Measurements from ENCODE around the gene PTPRG. TPM values are rescaled to one million over a fixed set of nuclear protein-coding genes. Genes with fewer than 3 reads are reported as not detected.

PTPRG gene
- total RNA-seq, 2 experiments from 2014 or later: 0.24 to 0.37 TPM

- peaks cover 46% of the 10 kb centered on the region for H3K27me3 Mint-ChIP-seq (ENCODE audit: low read depth)
- peaks cover 11% of the 10 kb centered on the region for H3K36me3 Mint-ChIP-seq (ENCODE audit: low read depth)
- H3K4me1 Mint-ChIP-seq (ENCODE audit: low read depth): peaks cover 14% of the 10 kb centered on the region
- DNase-seq: no peak
- CTCF ChIA-PET: no interaction called here
- H3K27ac Mint-ChIP-seq: peak overlapping the region; percentile 92
- H3K9me3 Mint-ChIP-seq: peaks cover 12% of the 10 kb centered on the region
- peak overlapping the region; percentile 79 for H3K4me3 Mint-ChIP-seq
- intact Hi-C loops (cut with micrococcal nuclease): no loop called here
These were observed 757.0 kb downstream of the PTPRG start for GRCh38 chr3:62318365-62318751.

- H3K9me3 Mint-ChIP-seq: peaks cover 12% of the 10 kb centered on the region
- intact Hi-C loops (cut with micrococcal nuclease): no loop called here
- H3K27me3 Mint-ChIP-seq (ENCODE audit: low read depth): peaks cover 42% of the 10 kb centered on the region
- CTCF ChIA-PET: no interaction called here
- DNase-seq: peak; percentile 72
- peaks cover 14% of the 10 kb centered on the region for H3K4me1 Mint-ChIP-seq (ENCODE audit: low read depth)
- peak overlapping the region; percentile 92 for H3K27ac Mint-ChIP-seq
- H3K36me3 Mint-ChIP-seq (ENCODE audit: low read depth): peaks cover 11% of the 10 kb centered on the region
- peak overlapping the region; percentile 79 for H3K4me3 Mint-ChIP-seq
These were observed 757.6 kb downstream of the PTPRG start for GRCh38 chr3:62318752-62319569.

GRCh38 chr3:62319570-62320243, 758.3 kb downstream of the PTPRG start:
- peak overlapping the region; percentile 79 for H3K4me3 Mint-ChIP-seq
- peaks cover 14% of the 10 kb centered on the region for H3K4me1 Mint-ChIP-seq (ENCODE audit: low read depth)
- intact Hi-C loops (cut with micrococcal nuclease): no loop called here
- DNase-seq: no peak
- peaks cover 40% of the 10 kb centered on the region for H3K27me3 Mint-ChIP-seq (ENCODE audit: low read depth)
- peaks cover 11% of the 10 kb centered on the region for H3K36me3 Mint-ChIP-seq (ENCODE audit: low read depth)
- peaks cover 12% of the 10 kb centered on the region for H3K9me3 Mint-ChIP-seq
- CTCF ChIA-PET: no interaction called here
- no peak overlapping the region for H3K27ac Mint-ChIP-seq

- no peak for DNase-seq
- Mint-ChIP-seq H3K27me3 (ENCODE audit: low read depth) (peaks cover 16% of the 10 kb centered on the region), H3K4me3 (no peak overlapping the region), H3K4me1 (ENCODE audit: low read depth) (peaks cover 11% of the 10 kb centered on the region), H3K9me3 (peaks cover 9% of the 10 kb centered on the region), H3K36me3 (ENCODE audit: low read depth) (peaks cover 9% of the 10 kb centered on the region), H3K27ac (no peak overlapping the region)
- intact Hi-C loops (cut with micrococcal nuclease): no loop called here
- CTCF ChIA-PET: interaction anchor here (1.6 kb wide), 1 partner anchor 9 kb away, joined by 7 read pairs; no protein-coding TSS in a partner anchor
These were observed 761.9 kb downstream of the PTPRG start for GRCh38 chr3:62323241-62323640.

- Mint-ChIP-seq H3K27me3 (ENCODE audit: low read depth) (no peaks in the 10 kb centered on the region), H3K27ac (no peak overlapping the region), H3K36me3 (ENCODE audit: low read depth) (no peaks in the 10 kb centered on the region), H3K4me1 (ENCODE audit: low read depth) (no peaks in the 10 kb centered on the region), H3K9me3 (no peaks in the 10 kb centered on the region), H3K4me3 (no peak overlapping the region)
- no peak for DNase-seq
- CTCF ChIA-PET: interaction anchor here (0.6 kb wide), 1 partner anchor 331 kb away, joined by 4 read pairs; no protein-coding TSS in a partner anchor
- intact Hi-C loops (cut with micrococcal nuclease): no loop called here
These were observed 764.5 kb downstream of the PTPRG start for GRCh38 chr3:62325896-62326295.

- CTCF ChIA-PET: interaction anchor here (1.8 kb wide), 1 partner anchor 128 kb away, joined by 7 read pairs; no protein-coding TSS in a partner anchor
- Mint-ChIP-seq H3K36me3 (ENCODE audit: low read depth) (no peaks in the 10 kb centered on the region), H3K9me3 (no peaks in the 10 kb centered on the region), H3K4me1 (ENCODE audit: low read depth) (no peaks in the 10 kb centered on the region), H3K27me3 (ENCODE audit: low read depth) (no peaks in the 10 kb centered on the region), H3K4me3 (no peak overlapping the region), H3K27ac (no peak overlapping the region)
- intact Hi-C loops (cut with micrococcal nuclease): no loop called here
- no peak for DNase-seq
These were observed 768.6 kb downstream of the PTPRG start for GRCh38 chr3:62329971-62330370.

GRCh38 chr3:62332017-62332416, 770.6 kb downstream of the PTPRG start:
- CTCF ChIA-PET: interaction anchor here (0.7 to 2.1 kb wide), 4 partner anchors 9 to 227 kb away, joined by 3 to 7 read pairs (median 3); no protein-coding TSS in a partner anchor
- Mint-ChIP-seq H3K27ac (no peak overlapping the region), H3K4me3 (no peak overlapping the region), H3K4me1 (ENCODE audit: low read depth) (no peaks in the 10 kb centered on the region), H3K9me3 (no peaks in the 10 kb centered on the region), H3K36me3 (ENCODE audit: low read depth) (no peaks in the 10 kb centered on the region), H3K27me3 (ENCODE audit: low read depth) (no peaks in the 10 kb centered on the region)
- no peak for DNase-seq
- intact Hi-C loops (cut with micrococcal nuclease): loop anchor here (1.0 kb wide), 2 partner anchors 131 to 226 kb away; no protein-coding TSS in a partner anchor

GRCh38 chr3:62332835-62333244, 771.5 kb downstream of the PTPRG start:
- CTCF ChIA-PET: interaction anchor here (0.7 to 2.1 kb wide), 2 partner anchors 10 to 1972 kb away, joined by 3 to 7 read pairs; no protein-coding TSS in a partner anchor
- no peaks in the 10 kb centered on the region for H3K36me3 Mint-ChIP-seq (ENCODE audit: low read depth)
- no peaks in the 10 kb centered on the region for H3K4me1 Mint-ChIP-seq (ENCODE audit: low read depth)
- no peak overlapping the region for H3K27ac Mint-ChIP-seq
- peak; percentile 6 for DNase-seq
- no peaks in the 10 kb centered on the region for H3K9me3 Mint-ChIP-seq
- H3K27me3 Mint-ChIP-seq (ENCODE audit: low read depth): peaks cover 3% of the 10 kb centered on the region
- no peak overlapping the region for H3K4me3 Mint-ChIP-seq
- intact Hi-C loops (cut with micrococcal nuclease): loop anchor here (1.0 kb wide), 2 partner anchors 132 to 225 kb away; no protein-coding TSS in a partner anchor

- CTCF ChIA-PET: interaction anchor here (0.5 kb wide), 1 partner anchor 288 kb away, joined by 3 read pairs; no protein-coding TSS in a partner anchor
- Mint-ChIP-seq H3K36me3 (ENCODE audit: low read depth) (no peaks in the 10 kb centered on the region), H3K27me3 (ENCODE audit: low read depth) (peaks cover 3% of the 10 kb centered on the region), H3K4me1 (ENCODE audit: low read depth) (no peaks in the 10 kb centered on the region), H3K4me3 (no peak overlapping the region), H3K9me3 (peaks cover 1% of the 10 kb centered on the region), H3K27ac (no peak overlapping the region)
- intact Hi-C loops (cut with micrococcal nuclease): no loop called here
- DNase-seq: no peak
These were observed 773.8 kb downstream of the PTPRG start for GRCh38 chr3:62335196-62335595.

- CTCF ChIA-PET: no interaction called here
- Mint-ChIP-seq H3K27ac (no peak overlapping the region), H3K9me3 (peaks cover 1% of the 10 kb centered on the region), H3K27me3 (ENCODE audit: low read depth) (peaks cover 7% of the 10 kb centered on the region), H3K4me1 (ENCODE audit: low read depth) (no peaks in the 10 kb centered on the region), H3K36me3 (ENCODE audit: low read depth) (no peaks in the 10 kb centered on the region), H3K4me3 (no peak overlapping the region)
- intact Hi-C loops (cut with micrococcal nuclease): no loop called here
- no peak for DNase-seq
These were observed 782.4 kb downstream of the PTPRG start for GRCh38 chr3:62343755-62344154.
